Activated CD4-positive, alpha-beta T cell treated with anti-CD3 and anti-CD28 coated beads, Interleukin-10, Interleukin-2, amounts not matched to agents 100 ng/mL and 50 ng/mL, durations not matched to agents 16 hours and 8 hours (primary cell): Measurements from ENCODE around the gene ZMYND19.
"Not testable (repeated sequence)": the region's sequence is repeated elsewhere in the genome, so short reads cannot be mapped to it uniquely, and the experiment has no call there.

ENCODE experiments used
- DNase-seq: peaks from one replicate; pipeline ENCODE4 v3.0.0-alpha.2; 2020

ZMYND19 gene

GRCh38 chr9:137613738-137614523 is 23.6 kb upstream of the ZMYND19 start:
- DNase-seq = no peak

DNA sequence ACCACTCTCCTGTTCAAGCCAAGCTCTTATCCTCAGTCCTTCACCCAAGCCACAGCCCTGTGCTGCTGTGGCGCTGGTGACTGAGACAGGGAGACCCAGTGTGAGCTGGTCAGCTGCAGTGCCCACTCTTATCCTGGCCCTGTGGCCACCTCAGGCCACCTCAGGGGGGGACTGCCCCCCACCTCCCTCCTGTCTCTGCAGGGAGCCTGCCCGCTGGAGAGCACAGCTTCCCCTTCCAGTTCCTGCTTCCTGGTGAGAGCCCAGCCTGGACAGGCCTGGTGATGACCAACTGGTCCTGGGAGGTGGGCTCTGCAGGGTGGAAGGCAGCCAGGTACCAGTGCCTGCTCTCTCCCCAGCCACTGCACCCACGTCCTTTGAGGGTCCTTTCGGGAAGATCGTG is 22.9 kb upstream of the ZMYND19 start:
- DNase-seq = no peak

DNA sequence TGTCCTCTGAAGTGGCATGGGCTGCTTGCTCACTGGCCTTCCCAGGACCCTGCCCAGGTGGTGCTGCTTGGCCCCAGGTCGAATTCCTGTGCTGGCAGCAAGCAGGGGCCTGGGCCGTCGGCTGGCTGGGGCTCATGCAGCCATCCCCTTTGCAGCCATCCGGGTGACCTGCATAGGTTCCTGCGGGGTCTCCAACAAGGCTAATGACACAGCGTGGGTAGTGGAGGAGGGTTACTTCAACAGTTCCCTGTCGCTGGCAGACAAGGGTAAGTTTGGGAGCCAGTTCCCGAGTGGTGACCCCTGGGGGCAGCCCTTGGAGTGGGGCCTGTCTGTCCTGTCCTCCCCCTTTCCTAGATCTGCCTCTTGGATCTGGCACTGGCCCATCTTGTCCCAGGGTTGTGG is 22.4 kb upstream of the ZMYND19 start:
- no peak for DNase-seq

DNA sequence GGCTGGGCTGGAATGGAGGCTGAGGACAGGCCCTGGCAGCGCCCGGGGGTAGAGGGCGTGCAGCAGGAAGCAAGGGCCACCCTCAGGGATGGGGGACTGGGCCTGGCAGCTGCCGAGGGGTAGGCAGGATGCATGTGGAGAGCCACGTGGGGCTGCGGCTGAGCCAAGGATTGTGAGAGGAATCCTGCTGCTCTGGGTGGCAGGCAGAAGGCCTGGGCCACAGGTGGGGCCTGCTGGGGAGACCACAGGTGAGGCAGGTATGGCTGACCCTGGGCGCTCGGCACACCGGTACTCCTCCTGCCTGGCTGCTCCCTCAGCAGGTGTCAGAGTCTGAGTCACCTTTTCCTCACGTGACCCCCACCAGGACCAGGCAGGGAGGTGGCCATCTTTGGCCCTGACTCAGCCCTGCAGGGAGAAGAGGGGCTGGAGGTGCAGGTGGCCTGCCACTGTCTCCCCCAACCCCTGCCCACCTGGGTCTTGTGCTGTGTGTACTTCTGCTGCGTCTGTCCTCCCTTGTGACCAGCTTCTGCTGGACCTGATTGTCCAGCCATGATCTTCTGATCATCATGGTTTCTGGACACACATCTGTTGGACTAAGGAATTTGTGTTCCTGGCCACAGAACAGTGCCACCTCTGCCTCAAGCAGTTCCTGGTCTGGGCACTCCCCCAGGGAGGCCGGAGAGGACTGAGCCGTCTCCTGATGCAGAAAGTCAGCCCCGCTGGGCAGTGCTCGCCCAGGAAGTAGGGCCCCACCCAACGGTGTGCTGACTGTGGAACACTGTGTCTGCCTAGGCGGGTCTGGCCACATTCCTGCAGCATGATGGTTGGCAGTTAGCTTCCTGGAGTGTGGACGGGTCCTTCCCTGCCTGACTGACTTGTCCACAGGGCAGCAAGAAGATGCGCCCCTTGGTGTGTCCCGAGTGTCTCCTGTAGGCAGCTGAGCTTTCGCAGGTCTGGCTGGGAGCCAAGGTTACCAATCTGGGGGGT is 21.6 kb upstream of the ZMYND19 start:
- DNase-seq = no peak

GRCh38 chr9:137610944-137611343 is 20.6 kb upstream of the ZMYND19 start:
- DNase-seq = no peak

- no peak for DNase-seq
Measured at GRCh38 chr9:137607141-137607857, 17.0 kb upstream of the ZMYND19 start.

- no peak for DNase-seq
Measured at GRCh38 chr9:137606734-137607138, 16.4 kb upstream of the ZMYND19 start.

DNA sequence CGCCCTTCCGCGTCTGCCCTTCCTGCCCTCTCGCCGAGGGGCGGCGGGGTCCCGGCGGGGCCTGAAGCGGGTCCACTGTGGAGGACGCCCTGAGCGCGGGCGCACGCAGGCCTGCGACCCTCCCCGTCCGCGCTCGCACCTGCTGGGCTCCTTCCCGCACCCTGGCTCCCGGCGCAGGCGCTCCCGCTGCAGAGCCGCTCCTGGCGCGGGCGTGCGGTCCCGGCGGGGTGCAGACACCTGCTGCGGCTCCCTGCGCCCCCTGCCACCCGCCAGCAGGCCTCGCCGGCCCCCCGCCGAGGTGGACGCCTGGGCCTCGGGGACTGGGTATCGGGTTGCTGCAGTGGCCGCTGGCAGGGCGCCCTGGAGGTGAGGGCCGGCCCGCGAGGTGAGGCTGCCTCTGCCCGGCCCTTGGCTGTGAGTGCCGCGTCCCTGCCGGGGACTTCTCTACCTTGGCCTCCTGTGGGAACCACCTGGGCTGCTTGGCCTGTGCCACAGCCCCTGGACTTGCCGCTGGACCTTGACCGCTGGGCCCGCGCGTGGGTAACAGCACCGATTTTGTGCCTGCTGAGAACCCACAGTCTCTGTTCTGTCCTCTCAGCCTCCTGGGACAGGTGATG is 15.8 kb upstream of the ZMYND19 start:
- no peak for DNase-seq

DNA sequence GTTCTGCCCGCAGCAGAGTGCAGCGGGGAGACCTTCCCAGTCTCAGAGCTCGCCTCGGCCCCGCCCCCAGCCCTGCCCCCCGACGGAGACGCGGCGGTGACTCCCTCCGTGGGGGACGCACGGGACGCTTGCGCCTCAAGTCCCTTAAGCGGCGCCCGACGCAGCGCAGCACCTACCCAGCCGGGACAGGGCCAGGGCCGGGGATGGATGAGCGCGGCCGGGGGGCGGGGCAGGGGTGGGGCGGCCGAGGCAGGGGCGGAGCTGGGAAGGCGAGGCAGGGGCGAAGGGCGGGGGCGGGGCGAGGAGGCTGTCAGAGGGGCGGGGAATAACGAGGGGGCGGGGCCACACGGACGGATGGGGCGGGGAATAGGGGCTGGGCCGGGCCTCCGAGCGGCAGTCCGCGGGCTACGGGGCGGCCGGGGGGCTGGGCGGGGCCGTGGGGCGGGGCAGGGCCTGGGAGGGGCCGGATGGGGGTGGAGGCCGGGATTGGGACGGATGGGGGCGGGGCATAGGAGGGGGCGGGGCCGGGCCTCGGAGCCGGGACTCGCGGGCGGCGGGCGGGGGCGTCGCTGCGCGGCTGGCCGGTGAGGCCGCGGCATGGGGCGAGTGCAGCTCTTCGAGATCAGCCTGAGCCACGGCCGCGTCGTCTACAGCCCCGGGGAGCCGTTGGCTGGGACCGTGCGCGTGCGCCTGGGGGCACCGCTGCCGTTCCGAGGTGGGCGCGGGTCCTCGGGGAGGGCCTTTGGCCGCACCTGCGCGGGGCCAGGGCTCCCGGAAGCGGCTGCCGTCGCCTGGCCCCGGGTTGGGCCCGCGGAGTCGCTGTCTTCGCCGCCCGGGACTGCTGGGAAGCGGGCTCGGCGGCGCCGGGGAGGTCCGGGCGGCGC is 15.1 kb upstream of the ZMYND19 start, which contains the start of gene ARRDC1:
TSS of gene ARRDC1 (plus strand) at position 566 of the 884 bp plus-strand sequence. CDS start at position 598, 32 bp downstream.
- DNase-seq = peak; percentile 97

DNA sequence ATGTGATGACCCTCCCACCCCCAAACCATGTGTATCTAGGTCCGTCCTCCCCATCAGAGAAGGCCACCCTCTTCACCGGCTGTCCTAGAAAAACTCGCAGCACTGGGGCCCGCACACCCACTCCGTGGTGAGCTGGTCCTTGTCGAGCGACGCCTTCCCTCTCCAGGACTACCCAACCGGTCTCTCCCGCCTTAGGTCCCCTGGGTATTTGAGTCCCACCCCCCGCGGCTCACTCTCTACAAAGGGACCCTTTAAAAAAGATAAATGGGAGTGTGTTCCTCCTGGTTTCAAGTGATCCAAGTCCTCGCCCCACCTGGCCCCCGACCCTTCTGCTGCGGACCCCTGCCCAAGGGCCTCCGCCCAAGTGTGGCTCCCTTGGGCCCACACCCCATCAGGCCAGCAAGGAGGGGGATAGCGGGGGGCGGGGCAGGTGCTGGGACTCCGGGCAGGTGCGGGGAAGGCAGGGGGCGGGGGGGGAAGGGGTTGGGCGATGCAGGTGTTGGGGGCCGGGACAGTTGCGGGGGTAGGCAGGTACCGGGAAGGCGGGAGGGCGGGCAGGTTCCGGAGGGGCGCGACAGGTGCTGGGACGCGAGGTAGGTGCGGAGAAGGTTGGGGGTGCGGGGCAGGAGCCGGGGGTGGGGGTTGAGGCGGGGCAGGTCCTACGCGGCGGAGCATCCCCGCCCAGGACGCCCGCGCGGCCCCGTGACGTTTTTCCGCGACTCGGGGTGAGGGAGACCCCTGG is 14.2 kb upstream of the ZMYND19 start:
- DNase-seq = no peak

GRCh38 chr9:137603879-137604278 is 13.6 kb upstream of the ZMYND19 start:
- DNase-seq = no peak

- no peak for DNase-seq
Measured at GRCh38 chr9:137602661-137603060, 12.3 kb upstream of the ZMYND19 start.

DNA sequence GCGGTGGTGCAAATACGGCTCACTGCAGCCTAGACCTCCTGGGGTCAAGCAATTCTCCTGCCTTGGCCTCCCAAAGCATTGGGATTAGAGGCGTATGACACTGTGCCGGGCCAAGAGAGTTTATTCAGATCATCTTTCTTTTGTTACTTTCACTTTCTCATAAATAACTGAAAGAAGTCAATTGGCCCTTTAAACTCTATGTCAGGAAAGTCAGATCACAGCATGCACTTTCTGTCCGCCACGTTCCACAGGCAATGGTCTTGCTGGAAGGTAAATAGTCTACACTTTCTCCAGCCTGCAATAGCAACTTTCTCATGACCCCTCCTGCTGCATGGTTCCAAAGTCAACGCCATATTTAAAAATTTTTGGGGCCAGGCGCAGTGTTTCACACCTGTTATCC is 8.6 kb upstream of the ZMYND19 start:
- DNase-seq = no peak

DNA sequence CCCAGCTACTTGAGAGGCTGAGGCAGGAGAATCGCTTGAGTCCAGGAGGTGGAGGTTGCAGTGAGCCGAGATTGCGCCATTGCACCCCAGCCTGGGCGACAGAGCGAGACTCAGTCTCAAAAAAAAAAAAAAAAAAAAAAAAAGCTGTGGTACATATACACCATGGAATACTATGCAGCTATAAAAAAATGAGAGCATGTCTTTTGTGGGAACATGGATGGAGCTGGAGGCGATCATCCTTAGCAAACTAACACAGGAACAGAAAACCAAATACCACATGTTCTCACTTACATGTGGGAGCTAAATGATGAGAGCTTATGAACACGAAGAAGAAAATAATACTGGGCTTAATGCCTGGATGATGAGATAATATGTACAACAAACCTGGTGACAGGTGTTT is 6.3 kb upstream of the ZMYND19 start:
- DNase-seq = not testable (repeated sequence)

- no peak for DNase-seq
Measured at GRCh38 chr9:137593176-137593575, 2.9 kb upstream of the ZMYND19 start.

DNA sequence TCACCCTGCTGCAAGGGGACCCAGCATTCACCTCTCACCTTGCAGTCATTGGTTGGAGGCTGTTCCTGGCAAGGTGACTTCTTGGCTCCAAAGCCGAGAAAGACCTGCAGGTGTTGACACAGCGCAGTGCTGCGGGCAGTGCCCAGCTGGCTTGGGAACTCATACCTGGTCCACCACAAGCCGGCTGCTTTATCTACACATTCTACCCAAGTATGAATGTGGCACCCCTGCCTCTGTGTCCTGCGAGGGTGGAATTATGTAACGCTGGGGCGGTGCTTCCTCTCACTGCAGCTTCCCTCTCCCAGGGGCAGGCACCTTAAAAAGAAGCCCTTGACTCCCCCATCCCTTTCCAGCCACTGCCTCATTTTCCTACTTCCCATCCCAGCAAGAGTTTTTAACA is 2.5 kb upstream of the ZMYND19 start:
- no peak for DNase-seq

DNA sequence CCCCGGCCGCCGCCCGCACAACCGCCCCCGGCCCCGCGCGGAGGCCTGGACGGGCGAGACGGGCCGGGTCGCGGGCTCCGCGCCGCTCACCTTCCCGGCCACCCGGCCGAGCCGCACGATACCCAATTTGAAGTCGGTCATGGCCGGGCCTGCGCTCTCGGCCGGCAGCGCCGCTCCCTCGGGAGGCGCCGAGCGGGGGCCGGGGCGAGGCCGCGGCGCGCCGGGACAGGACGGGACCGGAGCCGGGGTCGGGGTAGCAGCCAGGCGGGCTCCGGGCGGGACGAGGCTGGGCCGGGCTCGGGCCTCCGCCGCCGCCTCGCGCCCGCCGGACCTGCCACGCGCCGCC is 216 bp downstream of the ZMYND19 start:
- DNase-seq = no peak

DNA sequence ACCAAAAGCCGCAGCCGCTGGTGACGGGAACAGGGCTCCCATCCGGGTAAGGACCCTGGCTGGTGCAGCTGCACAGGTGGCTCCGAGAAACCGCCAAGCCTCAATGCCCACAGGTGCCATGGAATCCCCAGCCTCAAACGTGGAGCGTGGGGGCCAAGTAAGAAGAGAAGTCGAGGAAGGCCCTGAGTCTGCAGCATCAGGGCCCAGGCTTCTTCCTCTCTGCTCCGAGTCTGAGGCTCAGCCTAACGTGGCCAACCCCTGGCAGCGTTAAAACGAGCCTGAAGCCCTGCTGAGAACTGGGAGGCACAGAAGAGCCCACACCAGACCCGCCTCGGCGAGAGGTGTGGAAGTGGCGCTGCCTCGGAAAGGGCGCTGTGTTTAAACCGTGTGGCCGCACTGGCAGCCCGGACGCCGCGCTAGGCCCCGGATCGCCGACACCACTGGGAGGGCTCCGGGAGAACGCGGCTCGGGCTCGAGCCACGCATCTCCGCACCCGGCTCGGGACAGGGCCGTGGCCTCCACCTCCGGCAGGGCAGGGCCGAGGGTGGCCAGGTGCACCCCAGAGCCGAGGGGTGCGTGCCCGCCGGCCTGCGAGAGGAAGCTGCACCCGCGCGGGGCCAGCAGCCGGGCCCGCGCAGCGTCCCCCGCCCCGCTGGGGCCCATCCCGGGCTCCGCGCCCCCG is 730 bp downstream of the ZMYND19 start:
- DNase-seq = no peak

- no peak for DNase-seq
Measured at GRCh38 chr9:137588891-137589290, 1.4 kb downstream of the ZMYND19 start.

DNA sequence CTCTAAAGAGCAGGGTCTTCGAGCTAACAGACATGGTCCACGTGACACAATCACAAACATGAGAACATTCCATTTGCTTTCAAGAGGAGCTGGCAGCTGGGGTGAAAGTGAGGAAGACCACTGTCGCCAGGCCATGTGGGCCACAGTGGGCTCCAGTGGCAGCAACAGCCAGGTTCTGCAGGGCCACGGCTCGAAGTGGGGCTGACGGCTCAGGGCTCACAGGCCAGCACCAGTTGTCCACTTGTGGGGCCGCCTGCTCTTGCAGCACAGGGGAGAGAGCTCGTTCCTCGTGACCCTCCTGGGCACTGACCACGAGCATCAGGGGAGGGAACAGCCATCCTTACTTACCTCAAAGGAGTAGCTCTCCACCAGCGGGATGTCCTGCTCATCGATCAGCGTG is 2.0 kb downstream of the ZMYND19 start:
- DNase-seq = no peak
